Neural progenitor cell (in vitro differentiated cells): ENCODE measurements around the gene SCN2A.

Experiments
- EZH2phosphoT487 ChIP-seq: fragments of 200-600 bp; sonication (generic); IDR thresholded peaks from 2 replicates; pipeline ENCODE4 v1.6.1; 2017; ENCODE audit warnings: antibody characterized with exemption
- TF ChIP-seq, protein P1 (sequence below): fragments of 200-600 bp; sonication (generic); IDR thresholded peaks from 2 replicates; pipeline ENCODE4 v1.5.1; 2017; ENCODE audit warnings: antibody characterized with exemption, mild to moderate bottlenecking

DNA sequence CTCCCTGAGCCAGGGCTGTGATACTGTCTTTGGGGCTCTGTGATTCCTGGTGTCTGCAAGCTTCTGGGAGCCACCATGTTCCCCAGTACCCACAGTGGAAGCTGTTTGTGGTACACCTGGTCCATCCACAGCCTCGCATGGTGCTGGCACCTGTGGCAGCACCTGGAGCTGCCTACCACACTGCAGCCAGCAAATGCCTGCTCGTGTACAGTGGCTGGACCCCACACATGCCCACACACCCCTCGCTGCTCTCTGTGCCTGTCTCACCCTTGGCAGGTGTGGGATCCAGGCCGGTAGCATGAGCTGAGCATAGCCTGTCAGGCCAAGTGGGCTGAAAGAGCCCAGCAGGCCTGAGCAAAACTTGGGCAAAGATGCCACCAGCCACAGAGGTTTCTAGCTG is 188.5 kb downstream of the SCN2A start:
- TF ChIP-seq EZH2phosphoT487: no peak
- TF ChIP-seq, protein P1, sequence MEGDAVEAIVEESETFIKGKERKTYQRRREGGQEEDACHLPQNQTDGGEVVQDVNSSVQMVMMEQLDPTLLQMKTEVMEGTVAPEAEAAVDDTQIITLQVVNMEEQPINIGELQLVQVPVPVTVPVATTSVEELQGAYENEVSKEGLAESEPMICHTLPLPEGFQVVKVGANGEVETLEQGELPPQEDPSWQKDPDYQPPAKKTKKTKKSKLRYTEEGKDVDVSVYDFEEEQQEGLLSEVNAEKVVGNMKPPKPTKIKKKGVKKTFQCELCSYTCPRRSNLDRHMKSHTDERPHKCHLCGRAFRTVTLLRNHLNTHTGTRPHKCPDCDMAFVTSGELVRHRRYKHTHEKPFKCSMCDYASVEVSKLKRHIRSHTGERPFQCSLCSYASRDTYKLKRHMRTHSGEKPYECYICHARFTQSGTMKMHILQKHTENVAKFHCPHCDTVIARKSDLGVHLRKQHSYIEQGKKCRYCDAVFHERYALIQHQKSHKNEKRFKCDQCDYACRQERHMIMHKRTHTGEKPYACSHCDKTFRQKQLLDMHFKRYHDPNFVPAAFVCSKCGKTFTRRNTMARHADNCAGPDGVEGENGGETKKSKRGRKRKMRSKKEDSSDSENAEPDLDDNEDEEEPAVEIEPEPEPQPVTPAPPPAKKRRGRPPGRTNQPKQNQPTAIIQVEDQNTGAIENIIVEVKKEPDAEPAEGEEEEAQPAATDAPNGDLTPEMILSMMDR: no peak
